Neural crest cell (in vitro differentiated cells): Measurements from ENCODE around the gene HOGA1. TPM values are rescaled to one million over a fixed set of nuclear protein-coding genes. Genes with fewer than 3 reads are reported as not detected.

ENCODE experiments used
- DNase-seq: peaks from one replicate; pipeline ENCODE4 v3.0.0; 2021; ENCODE audit warnings: low read depth, mixed read lengths, low spot score
- H3K27ac Mint-ChIP-seq: one replicate; pipeline ENCODE4 v1.8.0; 2021; ENCODE audit warnings: mild to moderate bottlenecking, mixed read lengths; ENCODE audit not compliant: unreplicated experiment
- H3K27me3 Mint-ChIP-seq: 2 replicates; pipeline ENCODE4 v1.8.0; 2021; ENCODE audit warnings: low read depth, mild to moderate bottlenecking, mixed read lengths
- H3K36me3 Mint-ChIP-seq: 2 replicates; pipeline ENCODE4 v1.8.0; 2021; ENCODE audit warnings: low read depth, mild to moderate bottlenecking, mixed read lengths
- H3K4me1 Mint-ChIP-seq: 2 replicates; pipeline ENCODE4 v1.8.0; 2021; ENCODE audit warnings: mixed read lengths
- H3K4me3 Mint-ChIP-seq: one replicate; pipeline ENCODE4 v1.8.0; 2021; ENCODE audit warnings: mild to moderate bottlenecking, mixed read lengths
- H3K9me3 Mint-ChIP-seq: 2 replicates; pipeline ENCODE4 v1.8.0; 2021; ENCODE audit warnings: mixed read lengths
- total RNA-seq: library from RNA; stranded (reverse); gene quantifications from 2 replicates; pipeline ENCODE4 v1.2.1, GENCODE V29; 2021
- TF ChIP-seq, protein P1 (sequence below): fragments of 200-600 bp; sonication (generic); conservative IDR thresholded peaks from 2 replicates; pipeline ENCODE4 v1.5.0; 2021; ENCODE audit warnings: antibody characterized with exemption, mild to moderate bottlenecking

The HOGA1 gene
- total RNA-seq, 1 donor from 2014 or later: 0.23 TPM

DNA sequence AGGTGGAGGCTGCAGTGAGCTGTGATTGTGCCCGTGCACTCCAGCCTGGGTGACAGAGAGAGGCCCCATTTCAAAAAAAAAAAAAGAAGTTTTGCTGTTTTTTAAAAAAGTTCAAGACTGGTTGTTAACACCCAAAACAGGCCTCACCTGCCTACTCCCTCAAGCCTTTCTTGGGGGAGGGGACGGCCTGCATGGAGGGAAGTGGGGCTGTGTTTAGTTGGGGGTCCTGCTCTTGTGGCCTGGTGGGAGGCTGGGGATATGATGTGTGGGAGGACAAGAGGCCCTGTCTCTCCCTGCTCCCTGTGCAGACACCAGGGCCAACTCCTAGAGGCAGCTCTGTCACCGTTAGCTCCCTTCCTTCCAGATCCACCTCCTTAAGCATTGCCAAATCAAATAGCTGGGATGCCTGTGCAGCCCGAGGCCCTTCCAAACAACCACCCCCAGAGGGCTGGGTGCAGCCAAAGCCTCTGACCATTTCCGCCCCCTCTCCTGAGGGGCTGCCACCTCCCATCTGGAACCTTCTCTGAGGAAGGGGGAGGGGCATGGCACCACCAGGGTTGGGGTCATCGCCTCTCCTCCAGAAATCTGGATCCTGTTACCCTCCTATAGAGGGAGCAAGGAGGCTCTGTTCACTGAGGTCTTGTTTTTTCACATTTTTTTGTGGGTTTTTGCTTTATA, 44.5 kb upstream of the HOGA1 start:
- DNase-seq: no peak
- no peaks in the 10 kb centered on the region for H3K36me3 Mint-ChIP-seq
- no peaks in the 10 kb centered on the region for H3K9me3 Mint-ChIP-seq
- H3K27ac Mint-ChIP-seq: no peak overlapping the region
- TF ChIP-seq, protein P1, sequence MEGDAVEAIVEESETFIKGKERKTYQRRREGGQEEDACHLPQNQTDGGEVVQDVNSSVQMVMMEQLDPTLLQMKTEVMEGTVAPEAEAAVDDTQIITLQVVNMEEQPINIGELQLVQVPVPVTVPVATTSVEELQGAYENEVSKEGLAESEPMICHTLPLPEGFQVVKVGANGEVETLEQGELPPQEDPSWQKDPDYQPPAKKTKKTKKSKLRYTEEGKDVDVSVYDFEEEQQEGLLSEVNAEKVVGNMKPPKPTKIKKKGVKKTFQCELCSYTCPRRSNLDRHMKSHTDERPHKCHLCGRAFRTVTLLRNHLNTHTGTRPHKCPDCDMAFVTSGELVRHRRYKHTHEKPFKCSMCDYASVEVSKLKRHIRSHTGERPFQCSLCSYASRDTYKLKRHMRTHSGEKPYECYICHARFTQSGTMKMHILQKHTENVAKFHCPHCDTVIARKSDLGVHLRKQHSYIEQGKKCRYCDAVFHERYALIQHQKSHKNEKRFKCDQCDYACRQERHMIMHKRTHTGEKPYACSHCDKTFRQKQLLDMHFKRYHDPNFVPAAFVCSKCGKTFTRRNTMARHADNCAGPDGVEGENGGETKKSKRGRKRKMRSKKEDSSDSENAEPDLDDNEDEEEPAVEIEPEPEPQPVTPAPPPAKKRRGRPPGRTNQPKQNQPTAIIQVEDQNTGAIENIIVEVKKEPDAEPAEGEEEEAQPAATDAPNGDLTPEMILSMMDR: no peak
- no peaks in the 10 kb centered on the region for H3K27me3 Mint-ChIP-seq
- H3K4me1 Mint-ChIP-seq: peaks cover 28% of the 10 kb centered on the region
- no peak overlapping the region for H3K4me3 Mint-ChIP-seq

DNA sequence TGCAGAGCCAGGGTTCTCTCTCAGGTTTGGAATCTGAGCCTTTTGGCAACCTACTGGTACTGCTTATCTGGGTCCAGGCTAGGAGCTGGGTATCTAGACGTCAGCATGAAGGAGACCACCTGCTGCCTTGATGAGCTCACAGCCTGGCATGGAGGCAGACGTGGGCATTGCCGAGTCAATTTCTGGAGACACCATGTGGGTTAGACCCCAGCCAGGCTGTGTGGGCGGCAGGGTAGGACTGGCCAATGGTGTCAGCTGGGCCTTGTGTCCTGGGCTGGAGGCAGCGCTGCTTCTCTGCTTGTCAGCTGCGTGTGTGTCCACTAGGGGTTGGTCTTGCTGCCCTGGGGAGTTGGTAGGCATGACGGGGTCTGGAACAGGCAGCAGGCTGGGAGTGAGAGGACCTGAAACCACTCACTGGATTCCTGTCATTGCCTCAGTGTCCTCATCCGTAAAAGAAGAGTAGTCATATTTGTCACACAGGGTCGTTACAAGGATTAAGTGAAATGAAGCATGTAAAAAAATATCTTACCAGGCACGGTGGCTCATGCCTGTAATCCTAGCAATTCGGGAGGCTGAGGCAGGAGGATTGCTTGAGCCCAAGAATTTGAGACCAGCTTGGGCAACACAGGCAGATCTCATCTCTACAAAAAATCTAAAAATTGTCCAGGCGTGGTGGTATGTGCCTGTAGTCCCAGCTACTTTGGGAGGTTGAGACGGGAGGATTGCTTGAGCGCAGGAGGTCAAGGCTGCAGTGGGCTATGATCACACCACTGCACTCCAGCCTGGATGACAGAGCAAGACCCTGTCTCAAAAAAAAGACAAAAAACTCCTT, 43.3 kb upstream of the HOGA1 start:
- TF ChIP-seq, protein P1: no peak
- no peak overlapping the region for H3K4me3 Mint-ChIP-seq
- DNase-seq: no peak
- H3K27me3 Mint-ChIP-seq: no peaks in the 10 kb centered on the region
- H3K9me3 Mint-ChIP-seq: no peaks in the 10 kb centered on the region
- peaks cover 24% of the 10 kb centered on the region for H3K4me1 Mint-ChIP-seq
- H3K36me3 Mint-ChIP-seq: no peaks in the 10 kb centered on the region
- H3K27ac Mint-ChIP-seq: no peak overlapping the region

DNA sequence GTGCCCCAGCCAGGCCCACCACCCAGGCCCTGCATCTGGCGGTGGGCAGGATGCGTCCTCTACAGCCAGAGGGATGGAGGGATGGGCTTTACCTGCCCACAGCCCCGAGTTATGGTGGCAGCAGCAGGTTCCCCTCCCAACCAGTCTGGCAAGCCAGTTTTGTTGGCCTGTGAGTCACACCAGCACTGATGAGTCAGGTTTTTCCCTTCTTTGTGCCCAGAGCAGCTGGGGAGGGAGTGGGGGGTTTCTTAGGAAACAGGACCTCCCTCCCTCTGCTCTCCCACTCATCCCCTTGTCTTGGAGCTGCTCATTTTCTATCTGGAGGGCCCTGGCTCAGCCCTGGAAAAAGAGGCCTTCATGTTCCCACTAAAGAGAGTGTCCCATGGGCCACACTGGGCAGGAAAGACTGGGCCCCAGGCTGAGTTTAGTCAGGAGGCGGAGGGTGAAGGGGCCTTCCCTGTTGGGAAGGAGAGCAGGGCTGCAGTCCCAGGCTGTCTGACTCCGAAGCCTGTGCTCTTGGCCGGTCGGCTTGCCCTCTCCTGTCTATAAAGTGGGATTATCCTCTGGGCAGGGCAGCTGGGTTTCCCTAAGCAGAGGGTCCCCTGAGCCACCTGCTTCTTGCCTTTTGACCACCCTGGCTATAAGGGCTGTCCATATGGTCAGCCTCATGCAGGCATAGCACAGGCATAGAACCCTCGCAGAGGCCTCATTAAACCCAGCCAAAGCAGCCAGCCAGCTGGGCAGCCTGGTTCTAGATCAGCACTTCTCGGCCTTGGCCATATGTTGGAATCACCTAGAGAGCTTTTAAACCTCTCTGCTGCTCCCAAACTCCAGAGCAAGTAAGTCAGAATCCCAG, 41.8 kb upstream of the HOGA1 start:
- no peak for DNase-seq
- Mint-ChIP-seq H3K4me3 (no peak overlapping the region), H3K9me3 (no peaks in the 10 kb centered on the region), H3K27ac (peak overlapping the region; percentile 90), H3K27me3 (no peaks in the 10 kb centered on the region), H3K36me3 (no peaks in the 10 kb centered on the region), H3K4me1 (peaks cover 31% of the 10 kb centered on the region)
- TF ChIP-seq, protein P1: no peak

DNA sequence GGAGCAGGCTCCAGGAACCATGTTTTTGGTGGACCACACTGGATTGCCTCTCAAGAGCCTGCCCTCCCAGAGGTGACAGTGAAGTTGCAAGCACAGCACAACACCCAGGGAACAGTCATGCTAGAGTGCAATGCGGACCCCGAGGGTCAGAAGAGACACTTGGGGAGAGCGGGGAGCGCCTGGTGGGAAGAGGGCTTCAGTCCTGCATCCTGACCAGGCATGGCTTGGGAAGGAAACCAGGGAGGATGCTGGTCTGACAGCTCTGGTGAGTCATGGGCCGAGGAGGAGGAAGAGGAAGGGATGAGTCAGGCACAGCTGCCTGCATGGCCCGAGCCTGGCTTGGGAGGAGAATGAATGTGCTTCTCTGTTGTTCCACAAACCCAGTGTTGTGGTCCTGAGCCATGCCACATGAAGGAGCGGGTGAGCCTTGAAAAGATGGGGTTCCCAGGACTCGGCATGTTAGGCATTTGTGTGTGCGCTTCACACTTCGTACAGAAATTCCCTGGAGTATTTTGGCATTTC, 41.1 kb upstream of the HOGA1 start:
- H3K4me1 Mint-ChIP-seq: peaks cover 36% of the 10 kb centered on the region
- TF ChIP-seq, protein P1: no peak
- peak overlapping the region; percentile 90 for H3K27ac Mint-ChIP-seq
- DNase-seq: no peak
- H3K27me3 Mint-ChIP-seq: no peaks in the 10 kb centered on the region
- no peaks in the 10 kb centered on the region for H3K9me3 Mint-ChIP-seq
- H3K4me3 Mint-ChIP-seq: no peak overlapping the region
- H3K36me3 Mint-ChIP-seq: no peaks in the 10 kb centered on the region
